ENCODE data around the gene CBFA2T3.
"Not testable (repeated sequence)": the region's sequence is repeated elsewhere in the genome, so short reads cannot be mapped to it uniquely, and the experiment has no call there.

Gene CBFA2T3

GRCh38 chr16:88977018-88977811 is at the start of gene CBFA2T3:
CBFA2T3 (minus strand) TSS chr16:88977207; CDS start chr16:88976807, 400 bp downstream.
- DNase-seq (ENCODE audit: low read depth): no peak

- DNase-seq (ENCODE audit: low read depth): no peak
Measured at GRCh38 chr16:89026121-89026612, 49.2 kb upstream of the CBFA2T3 start.

- no peak for DNase-seq (ENCODE audit: low read depth)
Measured at GRCh38 chr16:89025636-89026035, 48.6 kb upstream of the CBFA2T3 start.

- DNase-seq (ENCODE audit: low read depth): no peak
Measured at GRCh38 chr16:89024546-89025060, 47.6 kb upstream of the CBFA2T3 start.

- no peak for DNase-seq (ENCODE audit: low read depth)
Measured at GRCh38 chr16:89023621-89024511, 46.9 kb upstream of the CBFA2T3 start.

- no peak for DNase-seq (ENCODE audit: low read depth)
Measured at GRCh38 chr16:89023151-89023551, 46.1 kb upstream of the CBFA2T3 start.

- DNase-seq (ENCODE audit: low read depth): no peak
Measured at GRCh38 chr16:89022051-89022836, 45.2 kb upstream of the CBFA2T3 start.

GRCh38 chr16:89020925-89021595 is 44.1 kb upstream of the CBFA2T3 start:
- no peak for DNase-seq (ENCODE audit: low read depth)

- DNase-seq (ENCODE audit: low read depth): no peak
Measured at GRCh38 chr16:89020068-89020924, 43.3 kb upstream of the CBFA2T3 start.

GRCh38 chr16:89019511-89019910 is 42.5 kb upstream of the CBFA2T3 start:
- DNase-seq (ENCODE audit: low read depth): no peak

- DNase-seq (ENCODE audit: low read depth): no peak
Measured at GRCh38 chr16:89018282-89019158, 41.5 kb upstream of the CBFA2T3 start.

GRCh38 chr16:89017543-89018281 is 40.7 kb upstream of the CBFA2T3 start:
- DNase-seq (ENCODE audit: low read depth): no peak

GRCh38 chr16:89016561-89016960 is 39.6 kb upstream of the CBFA2T3 start:
- not testable (repeated sequence) for DNase-seq (ENCODE audit: low read depth)

- no peak for DNase-seq (ENCODE audit: low read depth)
Measured at GRCh38 chr16:89015271-89015859, 38.4 kb upstream of the CBFA2T3 start.

GRCh38 chr16:89014403-89015230 is 37.6 kb upstream of the CBFA2T3 start:
- DNase-seq (ENCODE audit: low read depth): no peak

- DNase-seq (ENCODE audit: low read depth): no peak
Measured at GRCh38 chr16:89013692-89014402, 36.8 kb upstream of the CBFA2T3 start.

GRCh38 chr16:89013111-89013510 is 36.1 kb upstream of the CBFA2T3 start:
- no peak for DNase-seq (ENCODE audit: low read depth)

All from T-helper 22 cell (primary cell).